ENCODE measurements around the gene CDC42EP4. TPM values are rescaled to one million over a fixed set of nuclear protein-coding genes. Genes with fewer than 3 reads are reported as not detected.

CDC42EP4 gene
- total RNA-seq, 2 donors from 2014 or later: 119 to 186 TPM

GRCh38 chr17:73285916-73286862 is 25.6 kb downstream of the CDC42EP4 start:
- Histone ChIP-seq H3K36me3 (no peaks in the 10 kb centered on the region), H3K4me1 (replicated peaks) (peaks cover 51% of the 10 kb centered on the region), H3K27ac (peak overlapping the region; percentile 82 to 86), H3K9me3 (no peaks in the 10 kb centered on the region), H3K4me3 (no peak overlapping the region), H3K27me3 (replicated peaks; ENCODE audit: insufficient read depth) (no peaks in the 10 kb centered on the region)
- WGBS: 30% methylated on average over 37 of the region's 52 CpGs
- DNase-seq (ENCODE audit: low spot score): no peak
- TF ChIP-seq POLR2A (IDR thresholded peaks at IDR 0.05) (no peak), POLR2AphosphoS5 (IDR thresholded peaks at IDR 0.05) (no peak)
- TF ChIP-seq, protein P1, sequence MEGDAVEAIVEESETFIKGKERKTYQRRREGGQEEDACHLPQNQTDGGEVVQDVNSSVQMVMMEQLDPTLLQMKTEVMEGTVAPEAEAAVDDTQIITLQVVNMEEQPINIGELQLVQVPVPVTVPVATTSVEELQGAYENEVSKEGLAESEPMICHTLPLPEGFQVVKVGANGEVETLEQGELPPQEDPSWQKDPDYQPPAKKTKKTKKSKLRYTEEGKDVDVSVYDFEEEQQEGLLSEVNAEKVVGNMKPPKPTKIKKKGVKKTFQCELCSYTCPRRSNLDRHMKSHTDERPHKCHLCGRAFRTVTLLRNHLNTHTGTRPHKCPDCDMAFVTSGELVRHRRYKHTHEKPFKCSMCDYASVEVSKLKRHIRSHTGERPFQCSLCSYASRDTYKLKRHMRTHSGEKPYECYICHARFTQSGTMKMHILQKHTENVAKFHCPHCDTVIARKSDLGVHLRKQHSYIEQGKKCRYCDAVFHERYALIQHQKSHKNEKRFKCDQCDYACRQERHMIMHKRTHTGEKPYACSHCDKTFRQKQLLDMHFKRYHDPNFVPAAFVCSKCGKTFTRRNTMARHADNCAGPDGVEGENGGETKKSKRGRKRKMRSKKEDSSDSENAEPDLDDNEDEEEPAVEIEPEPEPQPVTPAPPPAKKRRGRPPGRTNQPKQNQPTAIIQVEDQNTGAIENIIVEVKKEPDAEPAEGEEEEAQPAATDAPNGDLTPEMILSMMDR (IDR thresholded peaks at IDR 0.05): no peak
- intact Hi-C loops (cut with DNase I): no loop called here

- Histone ChIP-seq H3K9me3 (no peaks in the 10 kb centered on the region), H3K36me3 (no peaks in the 10 kb centered on the region), H3K27ac (peak overlapping the region; percentile 82 to 86), H3K4me1 (replicated peaks) (peaks cover 51% of the 10 kb centered on the region), H3K4me3 (no peak overlapping the region), H3K27me3 (replicated peaks; ENCODE audit: insufficient read depth) (no peaks in the 10 kb centered on the region)
- intact Hi-C loops (cut with DNase I): no loop called here
- no peak for DNase-seq (ENCODE audit: low spot score)
- no CpG with 5 or more reads among the region's 15 CpGs for WGBS
- TF ChIP-seq POLR2A (IDR thresholded peaks at IDR 0.05) (no peak), POLR2AphosphoS5 (IDR thresholded peaks at IDR 0.05) (no peak)
- TF ChIP-seq, protein P1 (IDR thresholded peaks at IDR 0.05): no peak
Measured at GRCh38 chr17:73285603-73285908, 26.2 kb downstream of the CDC42EP4 start.

DNA sequence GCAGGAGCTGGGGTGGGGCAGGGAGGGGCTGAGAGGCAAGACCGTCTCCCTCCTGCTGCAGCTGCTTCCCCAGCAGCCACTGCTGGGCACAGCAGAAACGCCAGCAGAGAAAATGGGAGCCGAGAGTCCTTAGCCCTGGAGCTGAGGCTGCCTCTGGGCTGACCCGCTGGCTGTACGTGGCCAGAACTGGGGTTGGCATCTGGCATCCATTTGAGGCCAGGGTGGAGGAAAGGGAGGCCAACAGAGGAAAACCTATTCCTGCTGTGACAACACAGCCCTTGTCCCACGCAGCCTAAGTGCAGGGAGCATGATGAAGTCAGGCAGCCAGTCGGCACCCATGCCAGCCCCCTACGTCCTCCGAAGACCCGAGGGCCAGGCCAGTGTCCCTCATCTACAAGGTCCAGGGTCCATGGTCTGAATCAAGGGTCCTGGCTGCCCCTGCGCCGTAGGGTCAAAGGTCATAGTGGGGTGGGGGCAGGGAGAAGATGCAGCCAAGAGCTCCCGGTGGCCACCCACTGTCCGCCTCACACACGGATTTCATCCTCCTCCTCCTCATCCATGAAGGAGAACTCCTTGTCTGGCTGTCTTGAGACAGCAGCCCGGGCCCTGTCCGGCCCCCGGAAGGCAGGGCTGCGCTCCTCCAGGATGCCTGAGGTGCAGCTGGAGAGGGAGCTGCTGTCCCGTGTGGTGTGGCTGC is 26.7 kb downstream of the CDC42EP4 start:
- no peaks in the 10 kb centered on the region for H3K36me3 ChIP-seq
- no peak overlapping the region for H3K4me3 ChIP-seq
- TF ChIP-seq, protein P1 (IDR thresholded peaks at IDR 0.05): no peak
- TF ChIP-seq POLR2AphosphoS5 (IDR thresholded peaks at IDR 0.05): no peak
- no peak for TF ChIP-seq POLR2A (IDR thresholded peaks at IDR 0.05)
- intact Hi-C loops (cut with DNase I): no loop called here
- H3K27ac ChIP-seq: peak overlapping the region; percentile 82 to 86
- WGBS: 59% methylated on average over 17 of the region's 20 CpGs
- no peak for DNase-seq (ENCODE audit: low spot score)
- H3K4me1 ChIP-seq (replicated peaks): peaks cover 46% of the 10 kb centered on the region
- H3K27me3 ChIP-seq (replicated peaks; ENCODE audit: insufficient read depth): no peaks in the 10 kb centered on the region
- H3K9me3 ChIP-seq: no peaks in the 10 kb centered on the region

DNA sequence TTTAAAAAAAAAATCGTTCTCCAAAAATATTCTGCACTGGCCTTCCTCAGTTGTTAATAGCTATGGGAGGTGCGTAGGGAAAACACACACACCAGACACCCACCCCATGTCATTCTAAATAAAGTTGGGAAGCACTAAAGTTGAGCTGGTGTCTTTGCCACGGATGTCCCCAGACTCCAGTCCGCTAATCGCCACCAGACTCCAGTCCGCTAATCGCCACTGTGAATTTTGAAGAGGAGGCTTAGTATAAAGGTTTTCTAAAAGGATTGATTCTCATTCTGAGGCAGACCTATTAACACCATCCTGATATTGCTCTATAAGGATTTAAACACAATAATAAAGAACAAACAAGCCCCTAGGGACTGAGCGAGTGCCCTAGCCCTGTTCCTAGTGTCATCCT is 27.4 kb downstream of the CDC42EP4 start:
- no peak for DNase-seq (ENCODE audit: low spot score)
- Histone ChIP-seq H3K4me3 (no peak overlapping the region), H3K9me3 (no peaks in the 10 kb centered on the region), H3K27ac (peak overlapping the region; percentile 82 to 86), H3K27me3 (replicated peaks; ENCODE audit: insufficient read depth) (no peaks in the 10 kb centered on the region), H3K4me1 (replicated peaks) (peaks cover 42% of the 10 kb centered on the region), H3K36me3 (no peaks in the 10 kb centered on the region)
- 64% methylated on average over 8 of the region's 8 CpGs for WGBS
- intact Hi-C loops (cut with DNase I): no loop called here
- TF ChIP-seq POLR2A (IDR thresholded peaks at IDR 0.05) (no peak), POLR2AphosphoS5 (IDR thresholded peaks at IDR 0.05) (no peak)
- TF ChIP-seq, protein P1 (IDR thresholded peaks at IDR 0.05): no peak
